ENCODE results near the gene ZNF618.

ZNF618 gene

GRCh38 chr9:114048533-114049415 lies 172.7 kb downstream of the ZNF618 start:
- Histone ChIP-seq H3K27me3 (ENCODE audit: insufficient read depth, poor library complexity, severe bottlenecking) (no peaks in the 10 kb centered on the region), H3K4me3 (ENCODE audit: severe bottlenecking) (no peak overlapping the region), H3K4me1 (ENCODE audit: insufficient read depth, poor library complexity, severe bottlenecking) (peaks cover 3% of the 10 kb centered on the region), H3K27ac (ENCODE audit: poor library complexity, severe bottlenecking) (no peak overlapping the region), H3K36me3 (ENCODE audit: low read depth) (peaks cover 17% of the 10 kb centered on the region; the same call in 1 of the 2 replicates), H3K9me3 (ENCODE audit: severe bottlenecking) (no peaks in the 10 kb centered on the region)
- ATAC-seq (ENCODE audit: low read depth), result no peak
- no peak for TF ChIP-seq CTCF (IDR thresholded peaks at IDR 0.05; ENCODE audit: poor library complexity, severe bottlenecking)
- DNase-seq (ENCODE audit: low spot score), result no peak

GRCh38 chr9:114049441-114050225 lies 173.5 kb downstream of the ZNF618 start:
- peaks cover 3% of the 10 kb centered on the region for H3K4me1 ChIP-seq (ENCODE audit: insufficient read depth, poor library complexity, severe bottlenecking)
- H3K4me3 ChIP-seq (ENCODE audit: severe bottlenecking), result no peak overlapping the region
- H3K36me3 ChIP-seq (ENCODE audit: low read depth), result peaks cover 17% of the 10 kb centered on the region; the same call in 1 of the 2 replicates
- no peak overlapping the region for H3K27ac ChIP-seq (ENCODE audit: poor library complexity, severe bottlenecking)
- no peaks in the 10 kb centered on the region for H3K9me3 ChIP-seq (ENCODE audit: severe bottlenecking)
- no peaks in the 10 kb centered on the region for H3K27me3 ChIP-seq (ENCODE audit: insufficient read depth, poor library complexity, severe bottlenecking)
- no peak for DNase-seq (ENCODE audit: low spot score)
- ATAC-seq (ENCODE audit: low read depth), result no peak
- no peak for TF ChIP-seq CTCF (IDR thresholded peaks at IDR 0.05; ENCODE audit: poor library complexity, severe bottlenecking)

GRCh38 chr9:114050226-114050568 lies 174.1 kb downstream of the ZNF618 start:
- DNase-seq (ENCODE audit: low spot score) (no peak), ATAC-seq (ENCODE audit: low read depth) (no peak)
- H3K4me1 ChIP-seq (ENCODE audit: insufficient read depth, poor library complexity, severe bottlenecking), result peaks cover 3% of the 10 kb centered on the region
- peaks cover 17% of the 10 kb centered on the region; the same call in 1 of the 2 replicates for H3K36me3 ChIP-seq (ENCODE audit: low read depth)
- H3K9me3 ChIP-seq (ENCODE audit: severe bottlenecking), result no peaks in the 10 kb centered on the region
- H3K4me3 ChIP-seq (ENCODE audit: severe bottlenecking), result no peak overlapping the region
- no peaks in the 10 kb centered on the region for H3K27me3 ChIP-seq (ENCODE audit: insufficient read depth, poor library complexity, severe bottlenecking)
- no peak overlapping the region for H3K27ac ChIP-seq (ENCODE audit: poor library complexity, severe bottlenecking)
- TF ChIP-seq CTCF (IDR thresholded peaks at IDR 0.05; ENCODE audit: poor library complexity, severe bottlenecking), result no peak

- no peaks in the 10 kb centered on the region for H3K27me3 ChIP-seq (ENCODE audit: insufficient read depth, poor library complexity, severe bottlenecking)
- H3K36me3 ChIP-seq (ENCODE audit: low read depth), result peaks cover 17% of the 10 kb centered on the region; the same call in 1 of the 2 replicates
- ATAC-seq (ENCODE audit: low read depth), result no peak
Observed at GRCh38 chr9:114050646-114051045, 174.5 kb downstream of the ZNF618 start.

More at GRCh38 chr9:114050646-114051045, 174.5 kb downstream of the ZNF618 start:
- TF ChIP-seq CTCF (IDR thresholded peaks at IDR 0.05; ENCODE audit: poor library complexity, severe bottlenecking), result no peak
- no peak overlapping the region for H3K4me3 ChIP-seq (ENCODE audit: severe bottlenecking)
- H3K9me3 ChIP-seq (ENCODE audit: severe bottlenecking), result no peaks in the 10 kb centered on the region
- peaks cover 3% of the 10 kb centered on the region for H3K4me1 ChIP-seq (ENCODE audit: insufficient read depth, poor library complexity, severe bottlenecking)
- DNase-seq (ENCODE audit: low spot score), result no peak
- no peak overlapping the region for H3K27ac ChIP-seq (ENCODE audit: poor library complexity, severe bottlenecking)
